HepG2 (cell line): ENCODE measurements around the gene PI3. TPM values are rescaled to one million over a fixed set of nuclear protein-coding genes. Genes with fewer than 3 reads are reported as not detected.

ENCODE experiments used
- HNF4A ChIP-seq: sonication (generic); formaldehyde crosslinking; IDR thresholded peaks from 2 replicates; pipeline ENCODE4 v1.4.0; 2020; ENCODE audit warnings: missing genetic modification reagents
- KLF12 ChIP-seq: sonication (generic); formaldehyde crosslinking; IDR thresholded peaks from 2 replicates; pipeline ENCODE4 v1.4.0; 2020; ENCODE audit warnings: missing genetic modification reagents, borderline replicate concordance
- LCORL ChIP-seq, 2 experiments: fragments of 450-650 bp in 1 of 2; sonication (generic) in 1 of 2; formaldehyde crosslinking in 1 of 2; IDR thresholded peaks; 2 replicates each; pipeline versions ENCODE4 v1.5.0 to v1.6.1; 2017 to 2020; ENCODE audit warnings: antibody characterized with exemption in 1 of 2, missing genetic modification reagents in 1 of 2
- RARG ChIP-seq: sonication (generic); formaldehyde crosslinking; IDR thresholded peaks from 2 replicates; pipeline ENCODE4 v1.4.0; 2020; ENCODE audit warnings: low read depth, mild to moderate bottlenecking, missing genetic modification reagents
- SALL1 ChIP-seq: sonication (generic); formaldehyde crosslinking; IDR thresholded peaks from 2 replicates; pipeline ENCODE4 v1.8.0; 2022; ENCODE audit warnings: mild to moderate bottlenecking, missing genetic modification reagents
- SOX5 ChIP-seq: IDR thresholded peaks from 2 replicates; pipeline ENCODE4 v1.6.1; 2016; ENCODE audit warnings: borderline replicate concordance
- SRSF9 ChIP-seq: fragments of 200-400 bp; formaldehyde crosslinking; IDR thresholded peaks from 2 replicates; pipeline ENCODE4 v1.6.1; 2018; ENCODE audit warnings: borderline replicate concordance, mild to moderate bottlenecking, low read depth, low read length; ENCODE audit not compliant: insufficient read depth, poor library complexity, severe bottlenecking
- YY1 ChIP-seq: IDR thresholded peaks from 2 replicates; pipeline ENCODE4 v1.6.1; 2011; ENCODE audit warnings: low read length, low read depth, moderate library complexity, mild to moderate bottlenecking; ENCODE audit not compliant: insufficient read depth, insufficient replicate concordance
- ZNF724P ChIP-seq: sonication (generic); formaldehyde crosslinking; IDR thresholded peaks from 2 replicates; pipeline ENCODE4 v1.8.0; 2022; ENCODE audit warnings: missing genetic modification reagents, borderline replicate concordance
- polyA plus RNA-seq, 8 experiments: library from polyadenylated mRNA; depleted of rRNA in 3 of 8; stranded (reverse) in 7 of 8; unstranded in 1 of 8; fragments of >200 nt; fragmentation: Illumina TruSeq in 4 of 8; extraction: Trizol in 4 of 8; gene quantifications; 2 replicates each; pipeline versions ENCODE4 v1.2.1 to v1.2.3, GENCODE V29; 2011 to 2016; ENCODE audit warnings: low read depth in 4 of 8, missing spikeins in 1 of 8, mixed read lengths in 1 of 8; ENCODE audit not compliant: insufficient read depth in 1 of 8
- total RNA-seq, 5 experiments: library from RNA; depleted of rRNA; stranded (reverse); fragments of >200 nt; fragmentation: Illumina TruSeq; extraction: Trizol; gene quantifications; 2 replicates each; pipeline ENCODE4 v1.2.3, GENCODE V29; 2016; ENCODE audit warnings: low read depth in 1 of 5
- TF ChIP-seq, protein P1 (sequence below): sonication (generic); formaldehyde crosslinking; IDR thresholded peaks from 2 replicates; pipeline ENCODE4 v1.8.1; 2023; ENCODE audit warnings: missing genetic modification reagents, mild to moderate bottlenecking, borderline replicate concordance
- TF ChIP-seq, protein P2 (sequence below): IDR thresholded peaks from 2 replicates; pipeline ENCODE4 v1.6.1; 2012; ENCODE audit warnings: inconsistent platforms
- TF ChIP-seq, protein P3 (sequence below): sonication (generic); formaldehyde crosslinking; IDR thresholded peaks from 2 replicates; pipeline ENCODE4 v1.4.0; 2020; ENCODE audit warnings: missing genetic modification reagents
- TF ChIP-seq, protein P4 (sequence below): sonication (generic); formaldehyde crosslinking; IDR thresholded peaks from 2 replicates; pipeline ENCODE4 v1.8.1; 2023; ENCODE audit warnings: mild to moderate bottlenecking, inconsistent platforms, moderate library complexity, missing genetic modification reagents, borderline replicate concordance
- TF ChIP-seq, protein P5 (sequence below): sonication (generic); formaldehyde crosslinking; IDR thresholded peaks from 2 replicates; pipeline ENCODE4 v1.5.0; 2020; ENCODE audit warnings: missing genetic modification reagents

Gene PI3
- total and polyA plus RNA-seq, 2 of the 13 experiments (the other 11 are each of a cell fraction or from before 2014, with no cell fraction given), result 0.22 TPM; not detected in 1

DNA sequence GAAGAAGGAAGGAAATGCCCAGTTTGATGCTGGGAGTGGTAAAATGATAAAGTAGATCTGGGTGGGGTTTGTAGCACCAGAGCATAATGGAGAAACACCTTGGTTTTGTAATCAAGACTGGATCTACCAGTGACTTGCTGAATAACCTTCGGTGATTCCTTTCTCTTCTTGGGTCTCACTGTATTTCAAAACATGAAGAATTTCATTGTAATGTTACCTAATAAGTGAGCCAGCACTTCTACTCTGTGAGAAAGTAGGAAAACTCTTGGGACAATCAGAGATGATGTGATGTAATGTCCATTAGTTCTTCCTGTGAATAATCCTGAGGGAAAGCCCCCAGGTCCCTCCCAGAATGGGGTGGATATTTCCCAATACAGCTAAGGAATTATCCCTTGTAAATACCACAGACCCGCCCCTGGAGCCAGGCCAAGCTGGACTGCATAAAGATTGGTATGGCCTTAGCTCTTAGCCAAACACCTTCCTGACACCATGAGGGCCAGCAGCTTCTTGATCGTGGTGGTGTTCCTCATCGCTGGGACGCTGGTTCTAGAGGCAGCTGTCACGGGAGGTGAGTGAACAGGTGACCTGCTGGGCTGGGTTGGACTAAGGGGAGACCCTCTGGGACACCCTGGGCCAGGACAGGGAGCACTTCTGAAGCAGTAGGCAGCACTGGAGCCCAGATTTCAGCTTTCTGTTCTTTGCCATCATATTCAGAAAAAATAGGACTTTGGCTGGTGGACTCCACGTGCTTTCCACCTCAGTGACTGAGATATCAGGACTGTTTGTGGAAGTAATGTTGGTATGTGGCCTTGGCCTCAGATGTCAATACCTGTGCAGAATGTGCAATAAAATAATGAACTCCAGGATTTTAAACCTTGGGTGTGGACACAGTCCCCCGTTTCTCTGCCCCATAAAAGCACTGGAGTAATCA, at the start of gene PI3 (continued):
- TF ChIP-seq ZNF724P, result no peak
- TF ChIP-seq KLF12, result no peak
- TF ChIP-seq, protein P1, sequence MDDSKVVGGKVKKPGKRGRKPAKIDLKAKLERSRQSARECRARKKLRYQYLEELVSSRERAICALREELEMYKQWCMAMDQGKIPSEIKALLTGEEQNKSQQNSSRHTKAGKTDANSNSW (CRISPR knock-in tag), result no peak
- TF ChIP-seq, protein P2, sequence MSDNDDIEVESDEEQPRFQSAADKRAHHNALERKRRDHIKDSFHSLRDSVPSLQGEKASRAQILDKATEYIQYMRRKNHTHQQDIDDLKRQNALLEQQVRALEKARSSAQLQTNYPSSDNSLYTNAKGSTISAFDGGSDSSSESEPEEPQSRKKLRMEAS, result 0 out of 2 replicates have a peak, but pooled peaks have one; percentile 25
- TF ChIP-seq, protein P3, sequence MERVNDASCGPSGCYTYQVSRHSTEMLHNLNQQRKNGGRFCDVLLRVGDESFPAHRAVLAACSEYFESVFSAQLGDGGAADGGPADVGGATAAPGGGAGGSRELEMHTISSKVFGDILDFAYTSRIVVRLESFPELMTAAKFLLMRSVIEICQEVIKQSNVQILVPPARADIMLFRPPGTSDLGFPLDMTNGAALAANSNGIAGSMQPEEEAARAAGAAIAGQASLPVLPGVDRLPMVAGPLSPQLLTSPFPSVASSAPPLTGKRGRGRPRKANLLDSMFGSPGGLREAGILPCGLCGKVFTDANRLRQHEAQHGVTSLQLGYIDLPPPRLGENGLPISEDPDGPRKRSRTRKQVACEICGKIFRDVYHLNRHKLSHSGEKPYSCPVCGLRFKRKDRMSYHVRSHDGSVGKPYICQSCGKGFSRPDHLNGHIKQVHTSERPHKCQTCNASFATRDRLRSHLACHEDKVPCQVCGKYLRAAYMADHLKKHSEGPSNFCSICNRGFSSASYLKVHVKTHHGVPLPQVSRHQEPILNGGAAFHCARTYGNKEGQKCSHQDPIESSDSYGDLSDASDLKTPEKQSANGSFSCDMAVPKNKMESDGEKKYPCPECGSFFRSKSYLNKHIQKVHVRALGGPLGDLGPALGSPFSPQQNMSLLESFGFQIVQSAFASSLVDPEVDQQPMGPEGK, result 0 out of 2 replicates have a peak, but pooled peaks have one; percentile 11
- no peak for TF ChIP-seq RARG (CRISPR knock-in tag)
- TF ChIP-seq YY1, result no peak
- TF ChIP-seq, protein P4, sequence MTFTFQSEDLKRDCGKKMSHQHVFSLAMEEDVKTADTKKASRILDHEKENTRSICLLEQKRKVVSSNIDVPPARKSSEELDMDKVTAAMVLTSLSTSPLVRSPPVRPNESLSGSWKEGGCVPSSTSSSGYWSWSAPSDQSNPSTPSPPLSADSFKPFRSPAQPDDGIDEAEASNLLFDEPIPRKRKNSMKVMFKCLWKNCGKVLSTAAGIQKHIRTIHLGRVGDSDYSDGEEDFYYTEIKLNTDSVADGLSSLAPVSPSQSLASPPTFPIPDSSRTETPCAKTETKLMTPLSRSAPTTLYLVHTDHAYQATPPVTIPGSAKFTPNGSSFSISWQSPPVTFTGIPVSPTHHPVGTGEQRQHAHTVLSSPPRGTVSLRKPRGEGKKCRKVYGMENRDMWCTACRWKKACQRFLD, result no peak
- TF ChIP-seq HNF4A, result 0 out of 2 replicates have a peak, but pooled peaks have one; percentile 25
- TF ChIP-seq SRSF9, result no peak
- TF ChIP-seq, protein P5, sequence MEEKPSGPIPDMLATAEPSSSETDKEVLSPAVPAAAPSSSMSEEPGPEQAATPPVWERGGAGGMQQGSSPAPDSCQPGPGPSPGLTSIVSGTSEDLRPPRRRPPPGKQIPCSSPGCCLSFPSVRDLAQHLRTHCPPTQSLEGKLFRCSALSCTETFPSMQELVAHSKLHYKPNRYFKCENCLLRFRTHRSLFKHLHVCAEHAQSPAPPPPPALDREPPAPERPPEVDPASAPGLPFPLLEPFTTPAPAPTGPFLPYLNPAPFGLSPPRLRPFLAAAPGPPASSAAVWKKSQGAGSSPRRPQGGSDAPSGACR, result no peak
- no peak for TF ChIP-seq SOX5
- TF ChIP-seq LCORL (IDR thresholded peaks at IDR 0.05), result no peak
- 0 out of 2 replicates have a peak, but pooled peaks have one; percentile 15 for TF ChIP-seq LCORL (CRISPR knock-in tag; IDR thresholded peaks at IDR 0.05)
- 0 out of 2 replicates have a peak, but pooled peaks have one; percentile 12 for TF ChIP-seq SALL1 (CRISPR knock-in tag)
